SK-N-SH (cell line): Measurements from ENCODE around the gene ACBD6.

Experiments
- CTCF ChIP-seq: fragments of 200-600 bp; sonication (generic); IDR thresholded peaks from 2 replicates; pipeline ENCODE4 v1.6.1; 2017; ENCODE audit warnings: antibody characterized with exemption, mild to moderate bottlenecking, moderate library complexity
- GABPA ChIP-seq: IDR thresholded peaks from 2 replicates; pipeline ENCODE4 v1.4.0; 2012; ENCODE audit warnings: low read depth, mild to moderate bottlenecking
- MXI1 ChIP-seq: IDR thresholded peaks from 2 replicates; pipeline ENCODE4 v1.6.1; 2012; ENCODE audit warnings: mild to moderate bottlenecking, low read depth, low read length, improper control_type of control experiment
- POLR2AphosphoS5 ChIP-seq: IDR thresholded peaks from 2 replicates; pipeline ENCODE4 v1.6.1; 2012; ENCODE audit warnings: low read depth, low read length

GRCh38 chr1:180254854-180255253 lies 247.5 kb downstream of the ACBD6 start:
- TF ChIP-seq MXI1 (no peak), CTCF (no peak), GABPA (no peak), POLR2AphosphoS5 (no peak)
